HFF-Myc (cell line): ENCODE measurements around the gene CLEC1A.

Experiments used
- DNase-seq: peaks from one replicate; pipeline ENCODE4 v3.0.0-alpha.2; 2011; ENCODE audit warnings: low read depth; ENCODE audit errors: extremely low read depth
- H3K4me3 ChIP-seq: replicated peaks from 2 replicates; pipeline ENCODE4 v1.5.1; 2011; ENCODE audit warnings: low read depth, mild to moderate bottlenecking, control low read depth, low read length
- TF ChIP-seq, protein P1 (sequence below): IDR thresholded peaks from 2 replicates; pipeline ENCODE4 v1.5.1; 2012; ENCODE audit warnings: mild to moderate bottlenecking, low read depth, low read length, control low read depth; ENCODE audit errors: missing control alignments

The CLEC1A gene

DNA sequence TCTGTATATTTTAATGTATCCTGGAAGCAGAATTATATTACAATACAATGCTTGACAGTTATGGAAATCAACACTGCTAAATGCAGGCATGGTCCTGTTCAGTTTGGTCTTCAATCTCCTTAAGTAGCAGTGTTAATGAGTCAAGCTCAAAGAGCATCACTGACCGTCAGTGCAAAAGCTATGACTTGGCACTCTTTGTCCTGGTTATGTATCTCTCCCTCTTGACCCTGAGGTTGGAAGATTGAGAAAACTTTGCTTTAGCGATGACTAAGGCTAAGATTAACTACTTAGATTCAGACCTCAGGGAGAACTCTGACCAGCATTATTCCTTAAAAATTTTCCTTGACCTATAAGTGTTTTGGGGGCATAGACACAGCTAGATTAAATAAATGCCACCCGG lies 20.3 kb upstream of the CLEC1A start:
- TF ChIP-seq, protein P1, sequence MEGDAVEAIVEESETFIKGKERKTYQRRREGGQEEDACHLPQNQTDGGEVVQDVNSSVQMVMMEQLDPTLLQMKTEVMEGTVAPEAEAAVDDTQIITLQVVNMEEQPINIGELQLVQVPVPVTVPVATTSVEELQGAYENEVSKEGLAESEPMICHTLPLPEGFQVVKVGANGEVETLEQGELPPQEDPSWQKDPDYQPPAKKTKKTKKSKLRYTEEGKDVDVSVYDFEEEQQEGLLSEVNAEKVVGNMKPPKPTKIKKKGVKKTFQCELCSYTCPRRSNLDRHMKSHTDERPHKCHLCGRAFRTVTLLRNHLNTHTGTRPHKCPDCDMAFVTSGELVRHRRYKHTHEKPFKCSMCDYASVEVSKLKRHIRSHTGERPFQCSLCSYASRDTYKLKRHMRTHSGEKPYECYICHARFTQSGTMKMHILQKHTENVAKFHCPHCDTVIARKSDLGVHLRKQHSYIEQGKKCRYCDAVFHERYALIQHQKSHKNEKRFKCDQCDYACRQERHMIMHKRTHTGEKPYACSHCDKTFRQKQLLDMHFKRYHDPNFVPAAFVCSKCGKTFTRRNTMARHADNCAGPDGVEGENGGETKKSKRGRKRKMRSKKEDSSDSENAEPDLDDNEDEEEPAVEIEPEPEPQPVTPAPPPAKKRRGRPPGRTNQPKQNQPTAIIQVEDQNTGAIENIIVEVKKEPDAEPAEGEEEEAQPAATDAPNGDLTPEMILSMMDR: no peak
- DNase-seq: no peak
- H3K4me3 ChIP-seq: no peak overlapping the region

DNA sequence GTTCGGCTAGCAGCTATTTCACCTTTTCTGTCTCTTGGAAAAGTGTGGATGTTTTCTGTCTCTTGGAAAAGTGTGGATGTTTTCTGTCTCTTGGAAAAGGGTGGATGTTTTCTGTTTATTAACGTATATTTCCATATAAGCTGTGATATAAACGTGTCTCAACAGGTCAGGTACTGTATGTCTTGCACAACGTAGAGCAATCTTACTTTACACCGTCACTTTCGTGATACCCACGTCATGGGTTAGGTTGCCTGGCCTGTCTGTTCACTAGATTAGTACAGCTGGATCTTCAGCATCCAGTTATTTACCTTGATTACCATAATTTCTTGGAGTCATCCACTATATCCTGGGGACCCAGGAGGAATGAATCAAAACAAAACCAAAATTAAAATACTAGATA lies 17.1 kb upstream of the CLEC1A start:
- TF ChIP-seq, protein P1: no peak
- no peak for DNase-seq
- no peak overlapping the region for H3K4me3 ChIP-seq

DNA sequence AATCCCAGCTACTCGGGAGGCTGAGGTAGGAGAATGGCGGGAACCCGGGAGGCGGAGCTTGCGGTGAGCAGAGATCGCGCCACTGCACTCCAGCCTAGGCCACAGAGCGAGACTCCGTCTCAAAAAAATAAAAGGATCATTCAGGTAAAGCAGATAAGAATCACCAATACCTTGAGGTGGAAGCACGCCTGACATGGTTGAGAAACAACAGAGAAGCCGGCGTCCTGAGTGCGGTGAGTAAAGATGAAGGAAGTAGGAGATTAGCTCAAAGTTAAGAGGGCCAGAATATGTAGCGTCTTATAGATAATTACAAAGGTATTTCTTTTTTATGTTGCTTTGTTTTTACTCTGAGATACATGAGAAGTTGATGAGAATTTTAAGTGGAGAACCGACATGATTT lies 16.5 kb upstream of the CLEC1A start:
- DNase-seq: no peak
- TF ChIP-seq, protein P1: no peak
- no peak overlapping the region for H3K4me3 ChIP-seq

DNA sequence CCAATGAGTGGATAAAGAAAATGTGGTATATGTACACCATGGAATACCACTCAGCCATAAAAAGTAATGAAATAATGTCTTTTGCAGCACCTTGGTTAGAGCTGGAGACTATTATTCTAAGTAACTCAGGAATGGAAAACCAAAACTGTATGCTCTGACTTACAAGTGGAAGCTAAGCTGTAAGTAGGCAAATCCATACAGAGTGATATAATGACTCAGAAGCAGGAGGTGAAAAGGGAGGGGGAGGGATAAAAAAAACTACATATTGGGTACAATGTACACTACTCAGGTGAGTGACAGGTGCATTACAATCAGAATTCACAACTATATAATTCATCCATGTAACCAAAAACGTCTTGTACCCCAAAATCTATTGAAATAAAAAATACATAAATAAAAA lies 15.1 kb upstream of the CLEC1A start:
- no peak overlapping the region for H3K4me3 ChIP-seq
- DNase-seq: no peak
- TF ChIP-seq, protein P1: no peak

DNA sequence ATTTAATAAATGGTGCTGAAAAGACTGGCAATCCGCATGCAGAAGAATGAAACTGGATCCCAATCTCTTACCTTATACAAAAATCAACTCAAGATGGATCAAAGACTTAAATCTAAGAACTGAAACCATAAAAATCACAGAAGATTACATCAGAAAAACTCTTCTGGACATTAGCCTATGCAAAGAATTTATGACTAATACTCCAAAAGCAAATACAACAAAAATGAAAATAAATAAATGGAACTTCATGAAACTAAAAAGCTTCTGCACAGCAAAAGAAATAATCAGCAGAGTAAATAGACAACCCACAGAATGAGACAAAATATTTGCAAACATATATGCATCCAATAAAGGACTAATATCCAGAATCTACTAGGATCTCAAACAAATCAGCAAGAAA lies 14.3 kb upstream of the CLEC1A start:
- H3K4me3 ChIP-seq: no peak overlapping the region
- TF ChIP-seq, protein P1: no peak
- no peak for DNase-seq

DNA sequence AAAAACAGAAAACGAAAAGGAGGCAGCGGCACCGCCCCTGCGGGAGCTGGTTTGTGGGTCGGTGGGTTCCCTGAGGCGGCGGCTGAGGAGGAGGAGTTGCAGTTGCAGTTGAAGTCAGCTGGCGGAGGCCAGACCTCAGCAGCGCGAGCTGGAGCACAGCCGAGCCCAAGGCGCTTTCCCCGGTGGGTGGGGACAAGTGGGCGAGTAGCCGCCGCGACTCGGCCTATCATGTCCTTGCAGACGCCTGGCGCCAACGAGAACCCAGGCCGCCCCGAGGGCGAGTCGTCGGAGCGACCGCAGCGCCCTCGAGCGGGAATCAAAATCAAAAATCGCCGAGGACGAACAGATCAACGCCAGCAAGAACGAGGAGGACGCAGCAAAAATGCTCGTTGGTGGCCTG lies 12.7 kb upstream of the CLEC1A start:
- DNase-seq: no peak
- H3K4me3 ChIP-seq: no peak overlapping the region
- TF ChIP-seq, protein P1: no peak

DNA sequence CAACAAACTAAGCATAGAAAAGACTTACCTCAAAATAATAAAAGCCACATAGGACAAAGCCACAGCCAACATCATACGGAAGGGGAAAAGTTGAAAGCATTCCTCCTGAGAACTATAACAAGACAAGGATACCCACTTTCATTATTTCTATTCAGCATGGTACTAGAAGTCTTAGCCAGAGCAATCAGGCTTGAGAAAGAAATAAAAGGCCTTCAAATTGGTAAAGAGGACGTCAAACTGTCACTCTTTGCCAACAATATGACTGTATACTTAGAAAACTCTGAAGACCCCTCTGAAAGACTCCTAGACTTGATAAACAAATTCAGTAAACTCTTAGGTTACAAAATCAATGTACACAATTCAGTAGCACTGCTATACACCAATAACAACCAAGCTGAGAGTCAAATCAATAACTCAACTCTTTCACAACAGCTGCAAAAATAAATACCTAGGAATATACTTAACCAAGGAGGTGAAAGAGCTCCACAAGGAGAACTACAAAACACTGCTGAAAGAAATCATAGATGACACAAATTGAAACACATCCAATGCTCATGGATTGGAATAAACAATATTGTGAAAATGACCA lies 11.6 kb upstream of the CLEC1A start:
- no peak overlapping the region for H3K4me3 ChIP-seq
- TF ChIP-seq, protein P1: no peak
- DNase-seq: no peak
